Measurements from ENCODE around the gene TMEM165.

DNA sequence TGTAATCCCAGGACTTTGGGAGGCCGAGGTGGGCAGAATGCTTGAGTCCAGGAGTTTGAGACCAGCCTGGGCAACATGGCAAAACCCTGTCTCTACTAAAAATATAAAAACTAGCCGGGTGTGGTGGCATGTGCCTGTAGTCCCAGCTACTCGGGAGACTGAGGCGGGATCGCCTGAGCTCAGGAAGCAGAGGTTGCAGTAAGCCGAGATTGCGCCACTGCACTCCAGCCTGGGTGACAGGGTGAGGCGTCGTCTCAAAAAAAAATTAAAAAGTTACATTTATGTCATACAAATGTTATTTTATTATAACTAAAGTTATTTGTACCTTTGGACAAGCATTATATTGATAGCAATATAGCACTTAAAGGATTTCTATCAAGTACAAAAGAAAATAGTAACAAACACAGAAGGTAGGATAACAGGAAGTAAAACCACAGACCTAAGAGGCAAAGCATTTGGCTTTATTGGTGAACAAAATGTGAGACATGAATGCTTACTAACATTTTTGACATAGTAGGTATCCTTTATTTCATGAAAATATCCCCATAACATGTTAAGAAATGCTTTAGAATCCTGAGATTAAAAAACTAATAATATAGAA lies 51.5 kb downstream of the TMEM165 start:
- no peak for TF ChIP-seq EZH2 (optimal IDR thresholded peaks at IDR 0.05; ENCODE audit: low read depth, low read length)
- TF ChIP-seq, protein P1, sequence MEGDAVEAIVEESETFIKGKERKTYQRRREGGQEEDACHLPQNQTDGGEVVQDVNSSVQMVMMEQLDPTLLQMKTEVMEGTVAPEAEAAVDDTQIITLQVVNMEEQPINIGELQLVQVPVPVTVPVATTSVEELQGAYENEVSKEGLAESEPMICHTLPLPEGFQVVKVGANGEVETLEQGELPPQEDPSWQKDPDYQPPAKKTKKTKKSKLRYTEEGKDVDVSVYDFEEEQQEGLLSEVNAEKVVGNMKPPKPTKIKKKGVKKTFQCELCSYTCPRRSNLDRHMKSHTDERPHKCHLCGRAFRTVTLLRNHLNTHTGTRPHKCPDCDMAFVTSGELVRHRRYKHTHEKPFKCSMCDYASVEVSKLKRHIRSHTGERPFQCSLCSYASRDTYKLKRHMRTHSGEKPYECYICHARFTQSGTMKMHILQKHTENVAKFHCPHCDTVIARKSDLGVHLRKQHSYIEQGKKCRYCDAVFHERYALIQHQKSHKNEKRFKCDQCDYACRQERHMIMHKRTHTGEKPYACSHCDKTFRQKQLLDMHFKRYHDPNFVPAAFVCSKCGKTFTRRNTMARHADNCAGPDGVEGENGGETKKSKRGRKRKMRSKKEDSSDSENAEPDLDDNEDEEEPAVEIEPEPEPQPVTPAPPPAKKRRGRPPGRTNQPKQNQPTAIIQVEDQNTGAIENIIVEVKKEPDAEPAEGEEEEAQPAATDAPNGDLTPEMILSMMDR (IDR thresholded peaks at IDR 0.05; ENCODE audit: low read length): no peak

All from MM.1S (cell line).